ACHN (cell line): ENCODE data around the gene POLR2H.

ENCODE experiments used
- DNase-seq: peaks from one replicate; pipeline ENCODE4 v3.0.0-alpha.2; 2015
- in situ Hi-C: cut with HindIII; loops from 2 replicates; pipeline ENCODE4 v1.10.0; 2017; ENCODE audit warnings: low sequenced_read_pairs, low pct_ligation_motif_present, low pct_unique_long_range_greater_than_20kb

The POLR2H gene

GRCh38 chr3:184360929-184361531 is 480 bp upstream of the POLR2H start:
- in situ Hi-C loops, result loop anchor here (25.0 kb wide), 1 partner anchor 176 kb away; no protein-coding TSS in a partner anchor
- no peak for DNase-seq

GRCh38 chr3:184361932-184362667 is 590 bp downstream of the POLR2H start:
- in situ Hi-C loops, result loop anchor here (25.0 kb wide), 1 partner anchor 175 kb away; no protein-coding TSS in a partner anchor
- DNase-seq, result peak; percentile 73

GRCh38 chr3:184362668-184363546 is 1.4 kb downstream of the POLR2H start:
- in situ Hi-C loops, result loop anchor here (25.0 kb wide), 1 partner anchor 174 kb away; no protein-coding TSS in a partner anchor
- peak; percentile 95 for DNase-seq

GRCh38 chr3:184366619-184367289 is 5.2 kb downstream of the POLR2H start:
- in situ Hi-C loops, result loop anchor here (25.0 kb wide), 1 partner anchor 171 kb away; no protein-coding TSS in a partner anchor
- no peak for DNase-seq

- in situ Hi-C loops, result loop anchor here (25.0 kb wide), 1 partner anchor 169 kb away; no protein-coding TSS in a partner anchor
- no peak for DNase-seq
Measured at GRCh38 chr3:184368116-184368515, 6.6 kb downstream of the POLR2H start.

- no peak for DNase-seq
Measured at GRCh38 chr3:184368586-184369183, 7.2 kb downstream of the POLR2H start.

GRCh38 chr3:184371570-184372018 is 10.1 kb downstream of the POLR2H start:
- in situ Hi-C loops, result loop anchor here (25.0 kb wide), 1 partner anchor 166 kb away; no protein-coding TSS in a partner anchor
- peak; percentile 82 for DNase-seq

More at GRCh38 chr3:184368586-184369183, 7.2 kb downstream of the POLR2H start:
- in situ Hi-C loops, result loop anchor here (25.0 kb wide), 1 partner anchor 169 kb away; no protein-coding TSS in a partner anchor

GRCh38 chr3:184372296-184372821 is 10.8 kb downstream of the POLR2H start:
- no peak for DNase-seq
- in situ Hi-C loops, result loop anchor here (25.0 kb wide), 1 partner anchor 165 kb away; no protein-coding TSS in a partner anchor

- DNase-seq, result no peak
- in situ Hi-C loops, result loop anchor here (25.0 kb wide), 1 partner anchor 164 kb away; no protein-coding TSS in a partner anchor
Measured at GRCh38 chr3:184372911-184373310, 11.4 kb downstream of the POLR2H start.

GRCh38 chr3:184373422-184373821 is 11.9 kb downstream of the POLR2H start:
- in situ Hi-C loops, result loop anchor here (25.0 kb wide), 1 partner anchor 164 kb away; no protein-coding TSS in a partner anchor

GRCh38 chr3:184375747-184376461 is 14.4 kb downstream of the POLR2H start:
- in situ Hi-C loops, result no loop called here
- no peak for DNase-seq

More at GRCh38 chr3:184373422-184373821, 11.9 kb downstream of the POLR2H start:
- DNase-seq, result no peak

GRCh38 chr3:184377374-184377773 is 15.9 kb downstream of the POLR2H start:
- in situ Hi-C loops, result no loop called here
- no peak for DNase-seq

GRCh38 chr3:184377882-184378445 is 16.5 kb downstream of the POLR2H start, which contains the start of gene THPO:
Gene THPO, minus strand, starts transcription at chr3:184378207. Its CDS starts 1,948 bp downstream, at chr3:184376259.
- no peak for DNase-seq
- in situ Hi-C loops, result no loop called here

GRCh38 chr3:184378651-184379357 is 17.3 kb downstream of the POLR2H start:
- no peak for DNase-seq
- in situ Hi-C loops, result no loop called here

GRCh38 chr3:184379358-184380184 is 18.1 kb downstream of the POLR2H start, which contains the start of gene CHRD:
Gene CHRD, plus strand, starts transcription at chr3:184380054. Its CDS starts 265 bp downstream, at chr3:184380319.
- in situ Hi-C loops, result no loop called here
- no peak for DNase-seq
